ENCODE data around the gene KIRREL3. TPM values are rescaled to one million over a fixed set of nuclear protein-coding genes. Genes with fewer than 3 reads are reported as not detected.
A peak's percentile ranks its signal among the peaks of the same experiment; 100 is the strongest.

Gene KIRREL3
- total RNA-seq, 2 donors from 2014 or later, result 0.61 to 0.64 TPM

- intact Hi-C loops (cut with DNase I), result no loop called here
- H3K9ac ChIP-seq (ENCODE audit: low read depth in 2 of 2, low read length in 2 of 2), result no peak overlapping the region
- H3K4me3 ChIP-seq, result no peak overlapping the region
- peaks cover 6% of the 10 kb centered on the region for H3K4me1 ChIP-seq
- no peaks in the 10 kb centered on the region for H3K36me3 ChIP-seq
- DNase-seq, result no peak
- TF ChIP-seq, protein P1, sequence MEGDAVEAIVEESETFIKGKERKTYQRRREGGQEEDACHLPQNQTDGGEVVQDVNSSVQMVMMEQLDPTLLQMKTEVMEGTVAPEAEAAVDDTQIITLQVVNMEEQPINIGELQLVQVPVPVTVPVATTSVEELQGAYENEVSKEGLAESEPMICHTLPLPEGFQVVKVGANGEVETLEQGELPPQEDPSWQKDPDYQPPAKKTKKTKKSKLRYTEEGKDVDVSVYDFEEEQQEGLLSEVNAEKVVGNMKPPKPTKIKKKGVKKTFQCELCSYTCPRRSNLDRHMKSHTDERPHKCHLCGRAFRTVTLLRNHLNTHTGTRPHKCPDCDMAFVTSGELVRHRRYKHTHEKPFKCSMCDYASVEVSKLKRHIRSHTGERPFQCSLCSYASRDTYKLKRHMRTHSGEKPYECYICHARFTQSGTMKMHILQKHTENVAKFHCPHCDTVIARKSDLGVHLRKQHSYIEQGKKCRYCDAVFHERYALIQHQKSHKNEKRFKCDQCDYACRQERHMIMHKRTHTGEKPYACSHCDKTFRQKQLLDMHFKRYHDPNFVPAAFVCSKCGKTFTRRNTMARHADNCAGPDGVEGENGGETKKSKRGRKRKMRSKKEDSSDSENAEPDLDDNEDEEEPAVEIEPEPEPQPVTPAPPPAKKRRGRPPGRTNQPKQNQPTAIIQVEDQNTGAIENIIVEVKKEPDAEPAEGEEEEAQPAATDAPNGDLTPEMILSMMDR (IDR thresholded peaks at IDR 0.05), result no peak
- H3K9me3 ChIP-seq, result no peaks in the 10 kb centered on the region
- H3K27me3 ChIP-seq, result no peaks in the 10 kb centered on the region
- H3K27ac ChIP-seq, result peak overlapping the region; percentile 68
Measured at GRCh38 chr11:126414615-126415014, 586.0 kb downstream of the KIRREL3 start.

- Histone ChIP-seq H3K9me3 (no peaks in the 10 kb centered on the region), H3K36me3 (no peaks in the 10 kb centered on the region), H3K4me1 (peaks cover 6% of the 10 kb centered on the region), H3K9ac (ENCODE audit: low read depth in 2 of 2, low read length in 2 of 2) (no peak overlapping the region), H3K27ac (peak overlapping the region; percentile 68), H3K27me3 (no peaks in the 10 kb centered on the region), H3K4me3 (no peak overlapping the region)
- TF ChIP-seq, protein P1 (IDR thresholded peaks at IDR 0.05), result no peak
- no peak for DNase-seq
- intact Hi-C loops (cut with DNase I), result no loop called here
Measured at GRCh38 chr11:126413843-126414405, 586.6 kb downstream of the KIRREL3 start.

DNA sequence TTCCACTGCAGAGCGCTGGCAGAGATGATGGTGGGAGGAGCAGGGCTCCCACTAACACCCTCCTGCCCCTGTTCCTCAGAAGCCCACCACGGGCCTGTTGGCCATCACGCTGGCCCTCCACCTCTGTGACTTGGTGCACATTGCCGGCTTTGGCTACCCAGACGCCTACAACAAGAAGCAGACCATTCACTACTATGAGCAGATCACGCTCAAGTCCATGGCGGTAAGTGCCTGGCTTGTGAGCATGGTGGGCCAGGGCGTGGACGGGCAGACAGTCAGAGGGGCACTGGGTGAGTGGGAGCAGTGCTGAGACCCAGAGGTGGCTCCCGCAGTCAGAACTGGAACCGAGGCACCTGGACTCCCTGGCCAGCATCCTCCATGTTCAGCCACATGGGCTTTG is 587.1 kb downstream of the KIRREL3 start:
- H3K4me1 ChIP-seq, result peaks cover 6% of the 10 kb centered on the region
- H3K9ac ChIP-seq (ENCODE audit: low read depth in 2 of 2, low read length in 2 of 2), result no peak overlapping the region
- intact Hi-C loops (cut with DNase I), result no loop called here
- no peak for DNase-seq
- H3K4me3 ChIP-seq, result no peak overlapping the region
- H3K36me3 ChIP-seq, result peaks cover 2% of the 10 kb centered on the region
- no peaks in the 10 kb centered on the region for H3K27me3 ChIP-seq
- TF ChIP-seq, protein P1 (IDR thresholded peaks at IDR 0.05), result no peak
- no peak overlapping the region for H3K27ac ChIP-seq
- no peaks in the 10 kb centered on the region for H3K9me3 ChIP-seq

- intact Hi-C loops (cut with DNase I), result no loop called here
- Histone ChIP-seq H3K27me3 (no peaks in the 10 kb centered on the region), H3K4me1 (peaks cover 6% of the 10 kb centered on the region), H3K9me3 (no peaks in the 10 kb centered on the region), H3K9ac (ENCODE audit: low read depth in 2 of 2, low read length in 2 of 2) (no peak overlapping the region), H3K27ac (no peak overlapping the region), H3K4me3 (no peak overlapping the region), H3K36me3 (peaks cover 6% of the 10 kb centered on the region)
- TF ChIP-seq, protein P1 (IDR thresholded peaks at IDR 0.05), result no peak
- no peak for DNase-seq
Measured at GRCh38 chr11:126411971-126412381, 588.6 kb downstream of the KIRREL3 start.

DNA sequence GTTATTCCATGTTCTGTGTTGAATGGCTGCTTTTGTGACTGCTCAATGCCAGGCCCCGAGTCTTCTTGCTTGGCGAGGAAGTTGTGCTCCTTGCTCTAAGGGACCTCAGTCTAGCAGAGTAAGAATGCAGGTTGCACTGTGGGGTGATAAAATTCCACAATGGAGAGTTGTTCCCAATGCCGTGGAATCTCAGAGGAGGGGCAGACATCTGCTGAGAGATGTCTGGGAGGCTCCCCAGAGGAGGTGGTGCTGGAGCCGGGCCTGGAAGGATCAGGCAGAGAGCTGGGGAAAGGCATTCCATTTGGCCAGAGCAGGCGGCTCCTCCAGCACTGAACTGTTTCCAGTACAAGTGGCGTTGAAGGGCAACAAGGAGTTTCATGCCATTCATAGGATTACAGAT is 589.9 kb downstream of the KIRREL3 start:
- Histone ChIP-seq H3K9me3 (no peaks in the 10 kb centered on the region), H3K36me3 (peaks cover 6% of the 10 kb centered on the region), H3K27me3 (no peaks in the 10 kb centered on the region), H3K27ac (peak overlapping the region; percentile 34), H3K4me3 (no peak overlapping the region), H3K4me1 (peaks cover 6% of the 10 kb centered on the region), H3K9ac (ENCODE audit: low read depth in 2 of 2, low read length in 2 of 2) (no peak overlapping the region)
- intact Hi-C loops (cut with DNase I), result no loop called here
- DNase-seq, result no peak
- TF ChIP-seq, protein P1 (IDR thresholded peaks at IDR 0.05), result no peak
